Endothelial cell (in vitro differentiated cells): ENCODE results near the gene LAMA4. TPM values are rescaled to one million over a fixed set of nuclear protein-coding genes. Genes with fewer than 3 reads are reported as not detected.

Experiments
- DNase-seq: peaks from one replicate; pipeline ENCODE4 v3.0.0; 2021; ENCODE audit warnings: low spot score
- H3K27ac Mint-ChIP-seq: one replicate; pipeline ENCODE4 v1.8.0; 2021; ENCODE audit warnings: mixed read lengths, inconsistent platforms; ENCODE audit not compliant: unreplicated experiment
- H3K27me3 Mint-ChIP-seq: one replicate; pipeline ENCODE4 v1.8.0; 2021; ENCODE audit warnings: mild to moderate bottlenecking, moderate library complexity, mixed read lengths, inconsistent platforms; ENCODE audit not compliant: unreplicated experiment
- H3K36me3 Mint-ChIP-seq: one replicate; pipeline ENCODE4 v1.8.0; 2021; ENCODE audit warnings: mild to moderate bottlenecking, low read depth, mixed read lengths, inconsistent platforms; ENCODE audit not compliant: unreplicated experiment
- H3K4me1 Mint-ChIP-seq: one replicate; pipeline ENCODE4 v1.8.0; 2021; ENCODE audit warnings: mild to moderate bottlenecking, mixed read lengths, inconsistent platforms; ENCODE audit not compliant: unreplicated experiment
- H3K4me3 Mint-ChIP-seq: one replicate; pipeline ENCODE4 v1.8.0; 2021; ENCODE audit warnings: mild to moderate bottlenecking, mixed read lengths, inconsistent platforms; ENCODE audit not compliant: unreplicated experiment
- H3K9me3 Mint-ChIP-seq: one replicate; pipeline ENCODE4 v1.8.0; 2021; ENCODE audit warnings: mixed read lengths, inconsistent platforms; ENCODE audit not compliant: unreplicated experiment
- long read RNA-seq: library from polyadenylated mRNA; unstranded; transcript quantifications from one replicate; pipeline ENCODE4 v2.0.0, GENCODE V29; 2020; ENCODE audit not compliant: unreplicated experiment
- total RNA-seq: library from RNA; stranded (reverse); fragmentation: NEBNext Ultra II Directional; extraction: Animal tissue kit (Norgen Biotek cat#: 25700); gene quantifications from one replicate; pipeline ENCODE4 v1.2.1, GENCODE V29; 2021; ENCODE audit not compliant: unreplicated experiment
- TF ChIP-seq, protein P1 (sequence below): fragments of 200-600 bp; sonication (generic); IDR thresholded peaks from one replicate; pipeline ENCODE4 v1.5.0; 2021; ENCODE audit warnings: antibody characterized with exemption; ENCODE audit not compliant: unreplicated experiment

The LAMA4 gene, protein sequence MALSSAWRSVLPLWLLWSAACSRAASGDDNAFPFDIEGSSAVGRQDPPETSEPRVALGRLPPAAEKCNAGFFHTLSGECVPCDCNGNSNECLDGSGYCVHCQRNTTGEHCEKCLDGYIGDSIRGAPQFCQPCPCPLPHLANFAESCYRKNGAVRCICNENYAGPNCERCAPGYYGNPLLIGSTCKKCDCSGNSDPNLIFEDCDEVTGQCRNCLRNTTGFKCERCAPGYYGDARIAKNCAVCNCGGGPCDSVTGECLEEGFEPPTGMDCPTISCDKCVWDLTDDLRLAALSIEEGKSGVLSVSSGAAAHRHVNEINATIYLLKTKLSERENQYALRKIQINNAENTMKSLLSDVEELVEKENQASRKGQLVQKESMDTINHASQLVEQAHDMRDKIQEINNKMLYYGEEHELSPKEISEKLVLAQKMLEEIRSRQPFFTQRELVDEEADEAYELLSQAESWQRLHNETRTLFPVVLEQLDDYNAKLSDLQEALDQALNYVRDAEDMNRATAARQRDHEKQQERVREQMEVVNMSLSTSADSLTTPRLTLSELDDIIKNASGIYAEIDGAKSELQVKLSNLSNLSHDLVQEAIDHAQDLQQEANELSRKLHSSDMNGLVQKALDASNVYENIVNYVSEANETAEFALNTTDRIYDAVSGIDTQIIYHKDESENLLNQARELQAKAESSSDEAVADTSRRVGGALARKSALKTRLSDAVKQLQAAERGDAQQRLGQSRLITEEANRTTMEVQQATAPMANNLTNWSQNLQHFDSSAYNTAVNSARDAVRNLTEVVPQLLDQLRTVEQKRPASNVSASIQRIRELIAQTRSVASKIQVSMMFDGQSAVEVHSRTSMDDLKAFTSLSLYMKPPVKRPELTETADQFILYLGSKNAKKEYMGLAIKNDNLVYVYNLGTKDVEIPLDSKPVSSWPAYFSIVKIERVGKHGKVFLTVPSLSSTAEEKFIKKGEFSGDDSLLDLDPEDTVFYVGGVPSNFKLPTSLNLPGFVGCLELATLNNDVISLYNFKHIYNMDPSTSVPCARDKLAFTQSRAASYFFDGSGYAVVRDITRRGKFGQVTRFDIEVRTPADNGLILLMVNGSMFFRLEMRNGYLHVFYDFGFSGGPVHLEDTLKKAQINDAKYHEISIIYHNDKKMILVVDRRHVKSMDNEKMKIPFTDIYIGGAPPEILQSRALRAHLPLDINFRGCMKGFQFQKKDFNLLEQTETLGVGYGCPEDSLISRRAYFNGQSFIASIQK (N-terminal part only)
- total RNA-seq = 23.9 TPM
- long read RNA-seq, partial matches to known transcripts = 2 of 4 reads
- long read RNA-seq, other reads (novel, unspliced or antisense) = 1 of 4 reads

DNA sequence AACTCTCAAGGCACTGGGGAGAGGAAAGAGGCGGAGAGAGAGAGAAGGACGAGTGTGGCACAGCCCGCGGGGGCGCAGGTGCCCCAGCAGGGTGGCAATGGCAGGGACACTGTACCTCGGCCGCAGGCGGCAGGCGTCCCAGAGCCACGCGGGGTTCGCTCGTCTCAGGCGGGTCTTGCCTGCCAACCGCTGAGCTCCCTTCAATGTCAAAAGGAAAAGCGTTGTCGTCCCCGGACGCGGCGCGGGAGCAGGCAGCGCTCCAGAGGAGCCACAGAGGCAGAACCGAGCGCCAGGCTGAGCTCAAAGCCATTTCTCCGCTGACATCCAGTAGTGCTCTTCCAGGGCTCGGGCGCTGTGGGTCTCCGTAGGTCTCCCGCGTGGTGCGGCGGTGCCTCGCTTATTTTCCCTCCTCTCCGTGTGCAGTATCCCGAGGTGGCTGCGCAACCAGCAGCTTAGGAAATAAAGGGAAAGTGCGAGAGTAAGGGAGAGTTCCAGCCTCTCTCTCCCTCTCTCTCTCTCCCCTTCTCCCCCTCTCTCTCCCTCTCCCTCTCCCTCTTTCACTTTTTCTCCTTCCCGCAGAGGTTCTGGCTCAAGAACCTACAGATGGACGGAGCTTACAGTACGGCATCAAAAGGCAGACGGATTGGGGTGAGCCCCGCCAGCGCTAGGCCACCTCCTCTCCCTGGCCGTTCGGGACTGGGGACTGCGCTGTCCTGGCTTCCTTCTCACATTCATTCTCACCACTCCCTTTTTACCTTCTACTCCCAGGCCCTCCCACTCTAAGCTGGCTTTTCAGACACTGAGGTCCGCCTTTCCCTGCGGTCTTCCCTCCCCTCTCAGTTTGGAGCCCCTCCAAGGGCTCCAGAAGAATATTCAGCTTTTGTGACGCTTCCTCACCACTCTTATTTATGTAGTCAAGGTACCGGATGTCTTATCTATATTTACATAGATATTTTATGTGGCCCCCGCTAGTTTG lies at the start of gene LAMA4:
Gene LAMA4, minus strand, starts transcription at position 727 of the 976 bp plus-strand sequence. Its CDS starts 417 bp downstream, at position 310.
- peak within 1 kb of the TSS; percentile 50 for H3K27ac Mint-ChIP-seq
- TF ChIP-seq, protein P1, sequence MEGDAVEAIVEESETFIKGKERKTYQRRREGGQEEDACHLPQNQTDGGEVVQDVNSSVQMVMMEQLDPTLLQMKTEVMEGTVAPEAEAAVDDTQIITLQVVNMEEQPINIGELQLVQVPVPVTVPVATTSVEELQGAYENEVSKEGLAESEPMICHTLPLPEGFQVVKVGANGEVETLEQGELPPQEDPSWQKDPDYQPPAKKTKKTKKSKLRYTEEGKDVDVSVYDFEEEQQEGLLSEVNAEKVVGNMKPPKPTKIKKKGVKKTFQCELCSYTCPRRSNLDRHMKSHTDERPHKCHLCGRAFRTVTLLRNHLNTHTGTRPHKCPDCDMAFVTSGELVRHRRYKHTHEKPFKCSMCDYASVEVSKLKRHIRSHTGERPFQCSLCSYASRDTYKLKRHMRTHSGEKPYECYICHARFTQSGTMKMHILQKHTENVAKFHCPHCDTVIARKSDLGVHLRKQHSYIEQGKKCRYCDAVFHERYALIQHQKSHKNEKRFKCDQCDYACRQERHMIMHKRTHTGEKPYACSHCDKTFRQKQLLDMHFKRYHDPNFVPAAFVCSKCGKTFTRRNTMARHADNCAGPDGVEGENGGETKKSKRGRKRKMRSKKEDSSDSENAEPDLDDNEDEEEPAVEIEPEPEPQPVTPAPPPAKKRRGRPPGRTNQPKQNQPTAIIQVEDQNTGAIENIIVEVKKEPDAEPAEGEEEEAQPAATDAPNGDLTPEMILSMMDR = no peak
- DNase-seq = peak; percentile 46
- no peaks in the 10 kb centered on the region for H3K36me3 Mint-ChIP-seq
- H3K4me3 Mint-ChIP-seq = peak within 1 kb of the TSS; percentile 88
- no peaks in the 10 kb centered on the region for H3K9me3 Mint-ChIP-seq
- peaks cover 2% of the 10 kb centered on the region for H3K27me3 Mint-ChIP-seq
- H3K4me1 Mint-ChIP-seq = peaks cover 21% of the 10 kb centered on the region

DNA sequence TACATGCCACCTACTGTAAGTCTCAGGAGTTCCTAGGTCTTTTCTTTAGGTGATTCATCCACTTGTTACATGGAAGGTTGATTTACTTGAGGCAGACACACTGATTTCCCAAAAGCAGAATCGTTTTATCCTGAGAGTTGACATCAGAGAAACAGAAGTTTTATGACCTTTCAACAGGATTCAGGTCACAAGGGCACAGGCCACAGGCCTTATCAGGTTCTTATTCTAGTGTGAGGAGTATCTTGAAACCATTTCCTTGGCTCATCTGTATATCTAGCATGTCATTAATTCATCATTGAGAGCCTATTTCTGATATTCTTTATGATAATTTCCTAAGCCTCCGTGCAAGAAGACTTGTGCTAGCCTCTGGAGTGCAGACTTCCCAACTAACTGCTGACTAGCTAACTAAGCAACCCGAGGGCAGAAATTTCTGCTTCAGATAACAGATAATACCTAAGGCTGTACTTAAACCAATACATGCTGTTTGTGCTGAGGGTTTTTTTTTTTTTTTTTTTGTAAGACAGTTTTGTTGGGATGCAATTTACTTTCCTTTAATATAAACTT lies 47.9 kb upstream of the LAMA4 start:
- Mint-ChIP-seq H3K9me3 (no peaks in the 10 kb centered on the region), H3K27ac (no peak overlapping the region), H3K36me3 (no peaks in the 10 kb centered on the region), H3K27me3 (peaks cover 1% of the 10 kb centered on the region), H3K4me3 (no peak overlapping the region), H3K4me1 (peaks cover 6% of the 10 kb centered on the region)
- TF ChIP-seq, protein P1 = no peak
- no peak for DNase-seq

DNA sequence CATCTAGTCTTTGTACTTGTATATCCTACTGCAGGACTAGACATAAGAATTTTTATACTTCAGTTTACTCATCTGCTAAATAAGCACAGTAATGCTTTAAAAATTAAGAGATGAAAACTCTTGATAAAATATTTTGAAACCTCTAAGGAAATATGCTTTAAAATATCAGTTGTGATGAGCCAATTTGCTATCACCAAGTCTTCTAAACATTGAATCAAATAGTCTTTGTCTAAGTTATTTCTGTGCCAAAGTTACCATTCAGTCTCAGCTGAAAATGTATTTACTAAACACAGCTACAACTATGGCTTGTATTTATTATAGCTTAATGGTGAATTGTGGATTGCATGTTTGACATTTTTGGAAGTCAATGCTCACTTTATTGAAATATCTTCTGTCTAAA lies 46.5 kb upstream of the LAMA4 start:
- no peaks in the 10 kb centered on the region for H3K9me3 Mint-ChIP-seq
- no peak overlapping the region for H3K4me3 Mint-ChIP-seq
- H3K36me3 Mint-ChIP-seq = no peaks in the 10 kb centered on the region
- H3K27me3 Mint-ChIP-seq = peaks cover 3% of the 10 kb centered on the region
- TF ChIP-seq, protein P1 = no peak
- DNase-seq = no peak
- H3K4me1 Mint-ChIP-seq = peaks cover 6% of the 10 kb centered on the region
- H3K27ac Mint-ChIP-seq = no peak overlapping the region

DNA sequence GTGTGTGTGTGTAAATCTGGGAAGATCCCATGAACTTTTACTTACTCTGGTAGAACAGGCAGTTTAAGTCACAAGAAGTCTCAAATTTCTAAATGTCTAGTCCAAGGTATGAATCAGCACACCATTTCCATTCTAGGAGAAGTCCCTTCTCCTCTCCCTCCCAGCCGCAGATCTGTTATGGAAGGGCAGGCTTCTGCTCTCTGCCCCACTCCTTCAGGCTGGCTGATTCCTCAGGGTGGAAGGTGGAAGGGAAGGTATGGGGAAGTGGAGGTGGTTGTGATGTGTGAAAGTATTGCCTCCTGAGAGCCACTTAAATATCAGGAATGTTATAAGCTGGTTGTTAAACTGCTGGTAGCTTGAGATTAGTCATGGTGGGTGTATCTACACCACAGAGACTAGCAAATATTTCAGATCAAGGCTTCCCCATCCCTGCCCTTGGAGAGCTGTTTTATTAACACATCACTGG lies 44.5 kb upstream of the LAMA4 start:
- Mint-ChIP-seq H3K4me3 (no peak overlapping the region), H3K9me3 (no peaks in the 10 kb centered on the region), H3K27me3 (peaks cover 3% of the 10 kb centered on the region), H3K27ac (no peak overlapping the region), H3K36me3 (no peaks in the 10 kb centered on the region), H3K4me1 (peaks cover 6% of the 10 kb centered on the region)
- TF ChIP-seq, protein P1 = no peak
- no peak for DNase-seq
